NCI-H446 treated with DMSO at 0.1 percent for 48 hours (cell line): ENCODE data around the gene MRPS10.

Source experiments
- DNase-seq: peaks from one replicate; lab custom pipeline; 2025; lab: John Stamatoyannopoulos, UW

Gene MRPS10

DNA sequence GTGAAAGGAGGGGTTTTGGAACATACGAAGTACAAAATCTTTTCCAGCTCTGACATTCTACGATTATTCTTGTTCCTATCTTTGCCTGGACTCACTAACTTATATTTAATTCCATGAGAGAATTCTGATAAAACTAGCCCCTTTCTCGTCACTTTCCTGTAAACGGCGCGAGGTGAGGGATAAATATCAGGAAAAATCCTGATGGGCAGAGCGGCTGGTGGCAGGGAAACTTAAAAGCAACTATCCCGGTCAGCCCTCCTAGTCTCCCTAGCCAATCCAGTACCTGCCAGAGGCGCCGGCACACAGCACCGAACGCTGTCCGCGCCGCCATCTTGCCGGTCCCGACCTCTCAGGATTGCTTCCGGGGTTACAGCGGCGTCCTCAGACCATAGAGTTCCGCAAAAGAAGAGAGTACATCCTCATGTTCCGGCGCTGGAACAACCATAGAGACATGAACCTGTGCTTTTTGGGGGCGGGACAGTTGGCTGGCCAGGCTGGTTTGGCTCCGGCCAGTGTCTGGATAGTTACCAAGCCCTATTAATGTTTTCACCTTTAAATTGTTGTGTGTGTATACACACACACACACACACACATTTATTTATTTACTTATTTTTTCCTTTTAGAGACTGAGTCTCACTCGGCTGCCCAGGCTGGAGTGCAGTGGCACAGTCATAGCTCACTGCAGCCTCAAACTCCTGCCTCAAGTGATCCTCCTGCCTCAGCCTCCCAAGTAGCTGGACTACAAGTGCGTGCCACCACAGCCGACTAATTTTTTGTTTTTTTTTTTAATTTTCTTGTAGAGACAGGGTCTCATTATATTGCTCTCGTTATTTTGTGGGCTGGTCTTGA is at the start of gene MRPS10:
TSS of gene MRPS10 (minus strand) at position 343 of the 849 bp plus-strand sequence. CDS start at position 331, 12 bp downstream.
- DNase-seq, result peak; percentile 93

DNA sequence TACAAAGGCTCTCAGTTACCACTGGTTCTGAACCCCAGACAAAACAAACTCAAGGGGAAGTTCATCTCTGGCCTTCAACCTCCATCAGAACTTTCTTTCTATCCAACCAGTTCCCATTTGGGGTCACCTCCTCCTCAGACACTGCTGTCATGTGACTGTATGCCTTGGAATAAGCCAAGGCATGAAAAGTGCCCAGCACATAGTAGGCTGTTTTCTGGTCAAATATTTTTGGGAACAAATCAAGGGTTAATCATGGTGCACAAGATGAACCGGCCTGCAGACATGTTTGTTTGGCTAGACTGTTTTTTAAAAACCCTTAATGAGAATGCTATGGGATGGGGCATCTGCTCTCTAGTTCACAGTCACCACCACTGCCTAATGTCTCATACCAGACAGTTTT is 48.9 kb upstream of the MRPS10 start:
- no peak for DNase-seq

DNA sequence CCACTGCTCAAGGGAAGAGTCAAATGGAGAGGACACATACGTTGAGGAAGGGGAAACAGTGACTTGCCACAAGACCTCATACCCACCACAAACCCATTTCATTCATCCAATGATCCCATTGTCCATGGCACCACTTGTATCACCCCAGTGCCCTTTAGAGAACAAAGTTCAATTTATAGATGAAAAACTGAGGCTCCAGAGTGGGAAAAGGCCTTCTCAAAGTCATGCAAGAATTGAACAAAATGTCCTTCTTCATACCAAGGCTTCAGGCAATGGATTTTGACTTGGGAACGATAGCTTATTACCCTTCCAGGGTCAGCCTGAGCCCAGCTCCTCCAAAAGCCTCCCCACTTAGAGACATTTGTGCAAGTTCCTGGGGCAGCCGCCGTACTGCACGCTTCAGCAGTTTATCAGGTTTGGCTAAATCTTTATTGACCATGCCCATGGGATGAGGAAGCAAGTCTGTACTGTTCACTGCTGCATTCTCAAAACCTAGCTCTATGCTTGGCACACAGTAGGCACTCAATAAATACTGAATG is 47.3 kb upstream of the MRPS10 start:
- DNase-seq, result no peak

DNA sequence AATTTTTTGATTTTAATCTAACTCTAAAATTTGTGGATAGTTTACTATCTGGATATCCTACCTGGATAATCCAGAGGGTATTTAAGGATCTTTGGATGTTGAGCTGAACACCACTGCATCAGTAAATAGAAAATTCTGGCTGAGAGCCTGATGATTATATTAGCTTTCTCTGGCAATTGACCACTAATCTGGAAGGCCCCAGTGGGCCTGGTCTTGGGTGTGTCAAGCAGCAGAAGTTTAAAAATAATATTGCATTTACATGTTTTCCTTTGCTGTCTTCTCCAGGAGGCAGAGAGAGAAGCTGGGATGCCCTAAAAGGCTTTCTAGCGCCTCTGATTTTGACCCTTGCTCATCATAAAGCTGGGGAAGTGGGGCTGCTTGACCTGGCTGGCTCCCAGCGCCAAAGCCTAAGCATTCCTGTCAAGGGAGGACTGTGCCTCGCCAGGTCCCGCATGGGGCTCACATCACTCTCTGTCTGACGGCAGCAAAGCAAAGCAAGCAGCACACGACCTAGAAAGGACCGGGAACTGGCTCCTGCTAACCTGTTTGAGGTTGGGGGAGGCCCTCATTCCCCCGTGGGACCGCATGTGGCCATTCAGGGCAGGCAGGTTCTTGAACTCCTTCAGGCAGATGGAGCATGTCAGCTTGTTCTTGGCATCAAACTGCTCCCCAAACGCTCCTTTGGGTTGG is 46.6 kb upstream of the MRPS10 start:
- no peak for DNase-seq

DNA sequence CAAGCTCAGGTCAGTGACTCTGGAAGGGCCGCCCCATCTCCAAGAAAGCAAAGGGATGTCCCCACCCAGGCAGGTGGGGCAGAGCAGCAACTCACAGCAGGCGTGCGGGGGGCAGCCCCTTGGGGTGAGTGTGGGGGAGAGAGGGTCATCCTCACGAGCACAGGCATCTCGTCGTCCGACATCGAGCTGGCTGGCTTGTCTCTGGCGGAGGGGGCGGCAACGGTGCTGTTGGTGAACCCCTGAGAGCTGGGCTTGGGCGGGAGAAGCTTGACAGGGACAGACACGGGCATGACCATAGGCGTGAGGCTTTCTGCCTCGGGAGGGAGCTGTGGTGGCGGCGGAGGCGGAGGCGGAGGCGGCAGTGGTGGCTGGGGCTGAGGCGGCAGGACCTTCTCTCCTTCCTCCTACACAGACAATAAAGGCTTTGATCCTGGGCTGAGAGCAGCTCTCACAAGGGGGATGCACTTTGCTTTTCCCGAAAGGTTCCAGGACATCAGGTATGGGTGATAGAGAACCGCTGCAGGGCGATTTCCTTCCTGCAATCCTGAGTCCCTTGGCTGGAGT is 45.6 kb upstream of the MRPS10 start:
- no peak for DNase-seq

DNA sequence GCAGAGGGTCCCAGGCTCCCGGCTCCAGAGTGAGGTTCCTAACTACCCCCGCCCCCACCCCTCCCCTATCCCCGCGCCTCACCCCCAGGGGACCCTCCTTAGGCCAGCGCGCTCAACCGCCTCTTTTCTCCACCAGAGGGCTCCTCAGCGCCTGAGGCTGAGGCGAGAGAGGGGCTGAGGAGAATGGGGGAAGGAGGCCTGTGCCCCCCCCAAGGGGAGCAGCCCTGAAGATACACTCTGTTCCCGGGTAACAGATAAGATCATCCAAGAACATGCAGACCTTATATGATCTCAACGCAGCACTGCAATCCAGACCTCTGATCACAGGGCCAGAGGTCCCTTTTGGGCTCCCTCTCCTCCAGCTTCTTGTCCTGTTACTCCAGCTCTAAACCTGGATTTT is 43.3 kb upstream of the MRPS10 start:
- DNase-seq, result no peak

DNA sequence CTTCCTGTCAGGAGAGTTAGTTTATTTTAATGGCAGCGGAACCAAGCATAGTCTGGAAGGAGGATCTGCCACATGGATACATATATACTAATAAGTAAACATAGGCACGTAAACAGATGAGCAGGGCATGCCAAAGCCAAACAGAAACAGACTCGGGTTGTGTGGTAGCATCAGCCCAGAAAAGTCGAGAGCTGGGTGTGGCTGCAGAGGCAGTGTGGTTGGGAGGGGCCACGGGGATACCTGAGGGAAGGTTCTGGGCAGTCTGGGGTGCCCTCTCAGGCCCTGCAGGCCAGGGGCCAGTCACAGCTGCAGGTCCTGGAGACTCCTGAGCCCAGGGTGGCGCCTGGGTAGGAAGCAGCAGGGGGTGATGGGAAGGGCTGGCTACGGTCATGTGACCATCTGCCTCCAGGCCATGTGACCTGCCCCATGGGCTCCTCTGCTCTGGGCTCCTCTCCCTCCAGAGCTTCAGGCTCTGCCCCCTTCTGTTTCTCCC is 42.8 kb upstream of the MRPS10 start:
- DNase-seq, result no peak

DNA sequence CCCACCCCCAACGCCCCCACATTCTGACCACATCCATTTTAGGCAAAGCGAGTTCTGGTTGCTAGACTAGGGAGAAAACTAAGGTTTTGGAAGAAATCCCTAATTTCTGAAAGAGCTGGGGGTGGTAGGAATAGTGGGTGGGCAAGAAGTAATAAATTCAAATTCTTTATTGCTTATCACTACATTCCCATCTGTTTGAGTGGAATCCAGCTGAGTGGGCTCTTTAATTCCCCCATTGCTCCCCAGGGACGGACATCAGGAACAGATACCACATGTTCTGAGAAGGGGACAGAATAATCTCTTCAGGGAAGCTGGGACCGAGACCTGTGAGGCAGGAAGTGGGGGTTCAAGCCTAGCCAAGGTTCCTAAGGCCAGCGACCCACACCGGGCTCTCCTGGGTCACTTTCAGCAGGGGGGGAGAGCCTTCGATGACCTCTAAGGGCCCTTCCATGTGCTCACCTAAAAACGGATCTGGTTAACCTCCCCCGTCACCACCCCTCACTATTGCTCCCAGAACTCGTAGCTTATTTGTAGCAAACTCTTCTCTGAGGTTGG is 42.3 kb upstream of the MRPS10 start:
- DNase-seq, result no peak

DNA sequence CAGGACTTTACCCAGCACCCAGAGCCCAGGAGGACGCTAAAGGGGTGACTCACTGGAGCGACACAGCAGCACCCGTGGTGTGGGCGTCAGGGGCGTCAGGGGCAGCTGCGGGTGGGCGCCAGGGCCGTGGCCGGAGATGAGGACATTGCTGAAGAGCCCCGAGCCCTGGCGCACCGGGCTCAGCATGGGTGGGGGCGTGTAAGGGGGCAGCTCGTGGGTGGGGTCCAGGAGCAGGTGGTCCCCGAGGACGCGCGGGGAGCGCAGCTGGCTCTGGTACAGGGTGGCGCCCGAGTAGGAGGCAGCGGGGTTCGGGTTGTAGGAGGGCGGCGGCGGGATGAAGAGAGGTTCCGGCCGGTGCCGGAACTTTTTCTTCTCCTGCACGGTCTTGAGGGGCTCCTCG is 41.6 kb upstream of the MRPS10 start:
- DNase-seq, result no peak

DNA sequence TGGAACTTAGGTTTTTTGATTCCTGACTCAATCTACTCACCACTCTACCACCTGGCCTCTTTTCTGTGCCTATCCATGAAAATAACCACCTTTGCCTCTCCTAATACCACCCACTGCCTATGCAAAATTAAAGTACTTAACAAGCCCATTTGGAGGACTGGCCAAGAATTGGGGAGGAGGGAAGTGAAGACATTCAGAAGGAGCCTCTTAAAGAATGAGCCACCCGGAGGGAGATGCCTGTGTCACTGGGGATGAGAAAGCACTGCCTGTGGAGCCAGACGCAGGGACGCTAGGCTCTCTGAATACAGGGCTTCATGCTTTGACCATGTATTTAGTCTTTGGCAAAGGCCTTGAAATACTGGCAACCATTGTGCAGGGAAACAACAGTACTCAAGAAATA is 40.0 kb upstream of the MRPS10 start:
- no peak for DNase-seq

DNA sequence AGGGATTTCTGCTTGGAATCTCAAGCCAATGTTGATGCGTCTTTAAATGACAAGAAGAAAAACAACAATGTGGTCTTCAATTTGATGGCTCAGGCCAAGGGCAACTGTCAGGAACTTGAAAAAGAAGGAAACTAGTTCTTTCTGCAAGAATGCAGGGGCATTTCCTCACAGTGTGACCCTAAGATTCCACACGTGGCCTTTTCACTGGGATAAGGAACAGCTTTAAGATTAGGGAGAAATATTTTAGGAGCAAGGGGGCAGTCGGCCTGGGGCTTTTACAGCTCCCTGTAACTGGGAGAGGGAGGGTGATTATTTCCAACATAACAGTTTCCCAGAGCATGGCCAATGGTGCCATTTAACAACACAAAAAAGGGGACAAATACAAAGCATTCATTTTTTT is 39.4 kb upstream of the MRPS10 start:
- DNase-seq, result no peak

DNA sequence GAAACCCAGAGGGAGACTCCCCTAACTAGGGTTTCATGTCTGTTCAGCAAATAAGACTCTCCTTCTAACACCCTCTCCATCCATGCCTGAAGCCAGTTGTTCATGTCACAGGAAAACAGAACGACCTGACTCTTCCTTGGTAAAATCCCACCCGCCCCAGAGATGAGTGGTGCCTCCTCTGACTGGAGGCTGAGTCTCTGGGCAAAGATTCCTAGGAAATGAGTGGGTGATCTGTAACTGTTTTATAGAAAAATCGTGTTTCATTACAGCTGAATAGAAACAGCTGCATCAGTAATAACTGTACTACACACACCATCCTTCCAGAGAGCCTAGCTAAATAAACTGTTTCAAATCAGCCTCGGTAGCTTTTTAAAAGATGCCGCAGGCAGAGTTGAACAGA is 37.4 kb upstream of the MRPS10 start:
- no peak for DNase-seq

DNA sequence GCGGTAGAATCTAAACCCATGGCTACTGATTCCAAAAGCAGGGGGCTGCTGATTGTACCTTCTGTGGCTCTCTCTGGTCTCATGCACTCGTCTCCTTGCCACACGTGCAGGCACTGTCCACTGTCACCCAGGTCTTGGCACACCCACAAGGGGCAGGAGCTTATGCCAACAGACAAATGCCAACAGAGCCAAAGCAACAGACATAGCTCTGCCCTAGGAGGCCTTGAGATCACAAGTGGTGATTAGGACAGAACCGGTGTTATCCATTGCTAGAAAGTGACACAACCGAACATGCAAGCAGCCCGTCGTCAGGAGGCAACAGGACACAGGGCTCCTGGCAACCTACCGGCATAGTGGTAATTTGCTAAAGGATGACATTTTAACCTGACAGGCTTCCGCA is 36.8 kb upstream of the MRPS10 start:
- no peak for DNase-seq

DNA sequence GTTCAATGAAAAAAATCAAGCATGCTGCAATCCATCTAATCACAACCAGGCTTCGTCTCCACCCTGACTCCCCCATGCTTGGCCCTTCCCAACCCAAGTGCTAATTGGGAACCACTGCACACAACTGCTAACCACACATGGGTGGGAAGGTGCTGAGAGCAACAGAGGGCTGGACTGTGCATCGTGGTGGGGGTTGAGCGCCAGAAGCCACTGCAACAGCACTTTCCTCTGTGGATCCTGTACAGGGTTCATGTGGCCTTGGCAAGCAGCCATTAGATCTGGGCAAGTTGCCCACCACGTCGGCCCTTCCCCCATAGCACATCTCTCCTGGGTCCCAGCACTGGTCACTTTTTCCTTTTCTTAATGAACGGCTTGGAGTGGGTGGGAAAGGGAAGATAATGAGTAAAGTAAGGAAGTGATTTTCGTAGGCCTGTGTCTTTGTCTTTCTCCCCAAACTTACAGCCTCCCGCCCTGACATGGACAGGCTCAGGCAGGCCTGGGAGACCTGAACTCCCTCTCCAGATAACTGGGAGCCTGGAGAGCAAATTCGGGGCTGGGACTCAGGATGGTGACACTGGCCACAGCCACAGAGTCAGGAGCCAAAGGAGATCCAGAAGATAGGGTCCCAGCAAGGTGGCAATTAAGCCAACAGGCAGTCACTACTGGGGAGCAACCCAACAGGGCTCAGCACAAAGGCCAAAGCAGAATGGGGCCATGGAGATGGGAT is 34.4 kb upstream of the MRPS10 start:
- DNase-seq, result no peak

DNA sequence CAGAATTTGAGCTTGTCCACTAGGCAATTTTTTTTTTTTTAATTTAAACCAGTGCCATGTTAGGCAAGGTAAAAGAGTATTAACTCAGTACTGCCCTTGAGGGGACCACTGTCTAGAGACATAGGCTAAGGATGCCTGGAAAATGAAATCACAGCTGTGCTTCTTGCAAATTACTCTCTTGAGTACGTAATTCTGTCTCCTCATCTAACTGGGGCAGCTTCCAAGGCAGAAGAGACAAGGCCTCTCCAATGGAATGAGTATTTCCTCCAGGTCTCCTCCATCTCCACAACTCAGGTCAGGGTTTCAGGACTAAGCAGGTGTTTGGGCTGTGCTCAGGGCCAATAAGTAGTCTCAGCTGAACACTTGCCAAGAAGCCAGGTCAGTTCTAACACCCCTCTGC is 33.8 kb upstream of the MRPS10 start:
- no peak for DNase-seq

DNA sequence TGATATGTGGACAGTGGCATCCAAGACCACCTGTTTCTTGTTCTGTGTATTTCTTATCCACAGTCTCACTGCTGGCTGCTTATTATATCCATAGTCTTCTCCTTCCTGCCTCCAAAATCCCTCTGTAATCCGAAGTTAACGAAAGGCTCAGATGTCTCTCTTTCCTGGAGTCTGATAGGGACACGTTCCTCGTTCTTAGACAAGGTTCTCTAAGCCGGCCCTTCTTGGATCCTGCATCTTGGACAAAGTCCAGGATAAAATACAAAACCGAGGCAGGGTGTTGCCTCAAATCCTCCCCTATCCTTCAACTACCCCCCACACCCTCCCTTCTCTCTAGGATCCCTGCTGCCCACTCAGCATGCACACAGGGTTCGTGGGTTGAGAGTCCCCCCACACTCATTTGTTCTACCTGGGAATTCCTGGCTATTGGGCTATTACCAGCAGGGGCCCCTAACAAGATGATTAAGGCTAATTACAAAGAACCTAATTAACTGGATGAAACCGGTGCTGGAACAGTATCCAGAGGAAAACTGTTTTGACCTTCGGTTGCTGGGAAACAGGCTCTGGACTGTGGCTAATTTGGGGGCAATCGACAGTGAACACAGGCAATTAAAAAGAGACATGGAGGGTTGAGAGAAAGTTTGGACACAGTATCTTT is 32.7 kb upstream of the MRPS10 start:
- peak; percentile 54 for DNase-seq

DNA sequence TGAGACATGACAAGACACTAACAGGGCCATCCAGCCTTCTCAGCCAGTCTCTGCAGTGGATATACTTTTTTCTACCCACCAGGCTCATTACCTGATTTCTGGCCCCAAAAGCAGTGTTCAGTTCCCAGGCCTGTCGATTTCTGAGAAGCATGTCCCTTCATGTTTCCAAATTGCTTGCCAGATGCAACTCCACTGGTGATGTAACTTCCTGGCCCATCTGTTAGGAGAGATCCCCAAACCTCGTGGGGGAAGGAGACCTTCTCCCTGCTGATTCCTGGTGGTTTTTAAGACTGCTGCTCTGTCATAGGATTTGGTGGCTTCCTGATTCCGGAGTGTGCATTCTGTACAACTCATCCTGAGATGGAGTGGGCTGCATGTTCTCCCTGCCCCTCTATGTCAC is 31.6 kb upstream of the MRPS10 start:
- peak; percentile 93 for DNase-seq

DNA sequence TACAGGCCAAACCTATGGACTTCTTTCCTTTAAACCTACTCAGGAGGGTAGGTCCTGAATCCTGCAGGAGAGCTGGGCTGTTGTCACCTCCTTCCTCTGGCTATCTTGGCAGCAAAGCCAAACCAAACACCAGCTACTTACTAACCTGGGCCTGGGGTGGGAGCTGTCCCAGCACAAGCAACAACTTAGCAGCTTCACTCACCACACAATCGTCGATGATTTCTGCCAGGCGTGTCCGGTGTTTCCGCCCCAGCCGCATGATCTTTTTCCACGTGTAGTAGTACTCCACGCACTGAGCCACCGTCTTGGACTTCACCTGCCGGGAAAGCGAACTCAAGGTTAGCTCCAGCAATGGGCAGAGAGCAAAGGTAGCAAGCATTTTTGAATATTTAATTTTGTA is 25.4 kb upstream of the MRPS10 start:
- DNase-seq, result no peak

DNA sequence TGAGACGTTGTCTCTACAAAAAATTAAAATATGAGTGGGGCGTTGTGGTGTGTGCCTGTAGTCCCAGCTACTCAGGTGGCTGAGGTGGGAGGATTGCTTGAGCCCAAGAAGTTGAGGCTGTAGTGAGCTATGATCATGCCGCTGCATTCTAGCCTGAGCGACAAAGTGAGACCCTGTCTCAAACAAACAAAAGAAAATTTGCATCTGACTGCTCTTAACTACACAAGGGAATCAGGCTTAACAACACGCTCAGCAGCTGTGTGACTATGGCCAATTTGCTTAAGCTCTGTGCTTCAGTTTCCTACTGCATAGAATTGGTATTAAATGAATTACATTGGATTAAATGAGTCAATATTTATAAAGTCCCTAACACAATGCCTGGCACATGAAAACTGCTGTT is 24.3 kb upstream of the MRPS10 start:
- DNase-seq, result no peak

DNA sequence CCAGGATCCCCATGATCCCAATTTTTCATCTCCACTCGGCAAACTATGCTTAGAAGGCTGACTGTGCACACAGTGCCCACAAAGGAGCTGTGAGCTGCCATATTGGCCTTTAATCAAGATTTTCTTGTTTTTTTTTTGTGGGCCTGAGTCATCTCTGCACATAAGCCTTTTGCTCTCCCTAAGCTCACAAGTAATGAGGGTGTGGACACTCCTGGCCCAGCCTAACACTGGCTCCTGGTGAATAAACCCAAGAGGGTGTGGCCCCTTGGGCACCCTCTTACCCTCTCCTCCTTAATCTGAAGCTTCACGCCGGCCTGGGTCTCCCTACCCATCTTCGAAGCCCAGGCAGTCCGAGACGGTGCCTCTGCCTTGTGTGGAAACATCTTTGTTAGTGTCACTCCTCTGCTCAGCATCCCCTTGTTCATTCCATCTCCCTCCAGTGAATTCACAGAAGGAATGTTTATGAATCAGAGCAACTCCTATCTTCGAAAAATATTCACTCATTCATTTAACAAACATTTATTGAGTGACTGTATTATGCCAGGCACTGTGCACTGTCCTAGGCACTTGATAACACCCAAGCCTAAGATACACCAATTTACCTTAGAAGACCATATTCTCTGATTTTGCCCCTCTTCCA is 22.2 kb upstream of the MRPS10 start:
- DNase-seq, result no peak

DNA sequence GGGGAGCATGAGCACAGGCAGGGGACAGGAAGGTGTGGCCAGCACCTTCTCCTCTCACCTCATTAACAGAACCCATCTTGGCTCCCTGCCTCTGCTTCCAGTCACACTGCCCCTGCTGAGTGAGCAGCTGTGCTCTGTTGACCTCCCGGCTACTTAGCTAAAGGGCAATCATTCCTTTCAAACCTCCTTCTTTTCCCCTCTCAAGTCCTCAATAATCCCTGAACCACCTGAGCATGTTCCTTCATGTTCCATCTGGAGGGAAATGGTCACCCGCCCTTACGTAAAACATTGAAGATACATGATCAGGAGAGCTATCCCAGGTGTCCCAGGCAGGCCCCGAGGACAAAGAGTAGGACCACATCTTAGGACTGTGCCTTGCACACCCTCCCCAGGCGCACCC is 21.7 kb upstream of the MRPS10 start:
- no peak for DNase-seq
